CD4-positive, alpha-beta memory T cell (primary cell): ENCODE results near the gene UGGT2. TPM values are rescaled to one million over a fixed set of nuclear protein-coding genes. Genes with fewer than 3 reads are reported as not detected.

Experiments
- CTCF ChIA-PET: fragments of 350-600 bp; sonication (Branson Sonifier 250); formaldehyde crosslinking; loops from one replicate; lab custom pipeline; 2021; ENCODE audit warnings: inconsistent platforms; ENCODE audit not compliant: partially characterized antibody; lab: Charles Lee
- POLR2A ChIA-PET: fragments of 350-600 bp; sonication (Branson Sonifier 250); formaldehyde crosslinking; loops from one replicate; lab custom pipeline; 2021; ENCODE audit not compliant: partially characterized antibody; lab: Charles Lee
- DNase-seq, 5 donors: peaks; one replicate each; pipeline versions ENCODE4 v3.0.0 to v3.0.0-alpha.2; 2020 to 2022; ENCODE audit warnings: mixed read lengths in 1 of 5
- H3K27ac ChIP-seq: one replicate; pipeline ENCODE4 v1.7.0; 2013; ENCODE audit warnings: low read depth, low read length
- H3K27me3 ChIP-seq: 2 replicates; pipeline ENCODE4 v1.7.0; 2013; ENCODE audit warnings: mild to moderate bottlenecking, low read length, moderate library complexity; ENCODE audit not compliant: insufficient read depth
- H3K36me3 ChIP-seq: 2 replicates; pipeline ENCODE4 v1.7.0; 2013; ENCODE audit warnings: mild to moderate bottlenecking, low read length, moderate library complexity; ENCODE audit not compliant: insufficient read depth
- H3K4me1 ChIP-seq: 2 replicates; pipeline ENCODE4 v1.7.0; 2013; ENCODE audit warnings: mild to moderate bottlenecking, low read length, moderate library complexity; ENCODE audit not compliant: insufficient read depth
- H3K4me3 ChIP-seq, 2 donors: one replicate each; pipeline ENCODE4 v1.7.0; 2013; ENCODE audit warnings: low read length in 2 of 2, mild to moderate bottlenecking in 1 of 2
- H3K9me3 ChIP-seq, 2 donors: one replicate each; pipeline ENCODE4 v1.7.0; 2013; ENCODE audit warnings: low read length in 2 of 2, control low read depth in 1 of 2; ENCODE audit not compliant: control insufficient read depth in 1 of 2
- H3K27ac Mint-ChIP-seq, 7 donors: one replicate each; pipeline ENCODE4 v1.8.0; 2020 to 2021; ENCODE audit warnings: mixed read lengths in 7 of 7, mild to moderate bottlenecking in 6 of 7, inconsistent platforms in 3 of 7, moderate library complexity in 3 of 7
- H3K27me3 Mint-ChIP-seq, 2 donors: one replicate each; pipeline ENCODE4 v1.8.0; 2020 to 2021; ENCODE audit warnings: mixed read lengths in 2 of 2
- H3K36me3 Mint-ChIP-seq, 2 donors: one replicate each; pipeline ENCODE4 v1.8.0; 2020 to 2021; ENCODE audit warnings: mixed read lengths in 2 of 2, inconsistent platforms in 1 of 2, mild to moderate bottlenecking in 1 of 2
- H3K4me1 Mint-ChIP-seq, 4 donors: one replicate each; pipeline ENCODE4 v1.8.0; 2020 to 2021; ENCODE audit warnings: mixed read lengths in 4 of 4, mild to moderate bottlenecking in 1 of 4
- H3K4me3 Mint-ChIP-seq, 8 donors: one replicate each; pipeline ENCODE4 v1.8.0; 2020 to 2021; ENCODE audit warnings: mixed read lengths in 8 of 8, mild to moderate bottlenecking in 7 of 8, moderate library complexity in 6 of 8, inconsistent platforms in 3 of 8
- H3K9me3 Mint-ChIP-seq, 8 donors: one replicate each; pipeline ENCODE4 v1.8.0; 2020 to 2021; ENCODE audit warnings: mixed read lengths in 8 of 8, mild to moderate bottlenecking in 5 of 8, inconsistent platforms in 3 of 8, moderate library complexity in 1 of 8
- intact Hi-C: fragments of 100-400 bp; cut with micrococcal nuclease; formaldehyde crosslinking; loops from one replicate; pipeline ENCODE4 v1.15.1; 2023
- polyA plus RNA-seq, 2 donors: library from polyadenylated mRNA; unstranded; fragments of 300-500 nt; fragmentation: Illumina TruSeq; gene quantifications; one replicate each; pipeline ENCODE4 v1.2.3, GENCODE V29; 2021
- total RNA-seq, 2 experiments: library from RNA; stranded (reverse); gene quantifications; one replicate each; pipeline ENCODE4 v1.2.3, GENCODE V29; 2021

UGGT2 gene
- total and polyA plus RNA-seq, 4 experiments from 2014 or later, result not detected

DNA sequence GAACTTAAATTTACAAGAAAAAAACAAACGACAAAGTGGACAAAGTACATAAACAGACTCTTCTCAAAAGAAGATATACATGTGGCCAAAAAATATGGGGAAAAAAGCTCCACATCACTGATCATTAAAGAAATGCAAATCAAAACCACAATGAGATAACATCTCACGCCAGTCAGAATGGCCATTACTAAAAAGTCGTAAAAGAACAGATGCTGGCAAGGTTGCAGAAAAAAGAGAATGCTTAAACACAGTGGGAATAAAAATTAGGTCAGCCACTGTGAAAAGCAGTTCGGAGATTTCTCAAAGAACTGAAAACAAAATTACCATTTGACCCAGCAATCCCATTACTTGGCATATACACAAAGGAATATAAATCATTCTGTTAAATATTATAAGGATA lies 132.7 kb downstream of the UGGT2 start:
- Mint-ChIP-seq H3K4me1 (no peaks in the 10 kb centered on the region), H3K27me3 (no peaks in the 10 kb centered on the region), H3K27ac (no peak overlapping the region), H3K9me3 (peaks cover 0 to 3% (median 0%) of the 10 kb centered on the region in 8 donors), H3K36me3 (no peaks in the 10 kb centered on the region), H3K4me3 (no peak overlapping the region)
- no peaks in the 10 kb centered on the region for H3K36me3 ChIP-seq
- no peaks in the 10 kb centered on the region for H3K4me1 ChIP-seq
- no peak overlapping the region for H3K27ac ChIP-seq
- H3K4me3 ChIP-seq, result no peak overlapping the region
- CTCF ChIA-PET, result no interaction called here
- POLR2A ChIA-PET, result no interaction called here
- H3K27me3 ChIP-seq, result no peaks in the 10 kb centered on the region
- DNase-seq, result no peak
- H3K9me3 ChIP-seq, result no peaks in the 10 kb centered on the region
- intact Hi-C loops, result no loop called here

DNA sequence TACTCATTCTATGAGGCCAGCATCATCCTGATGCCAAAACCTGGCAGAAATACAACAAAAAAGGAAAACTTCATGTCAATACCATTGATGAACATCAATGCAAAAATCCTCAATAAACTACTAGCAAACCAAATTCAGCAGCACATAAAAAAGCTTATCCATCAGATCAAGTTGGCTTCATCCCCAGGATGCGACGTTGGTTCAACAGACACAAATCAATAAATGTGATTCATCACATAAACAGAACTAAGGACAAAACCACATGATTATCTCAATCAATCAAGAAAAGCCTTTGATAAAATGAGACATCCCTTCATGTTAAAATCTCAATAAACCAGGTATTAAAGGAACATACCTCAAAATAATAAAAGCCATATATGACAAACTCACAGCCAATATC lies 134.3 kb downstream of the UGGT2 start:
- Mint-ChIP-seq H3K27ac (no peak overlapping the region), H3K4me1 (no peaks in the 10 kb centered on the region), H3K27me3 (no peaks in the 10 kb centered on the region), H3K36me3 (no peaks in the 10 kb centered on the region), H3K4me3 (no peak overlapping the region), H3K9me3 (peaks cover 0 to 6% (median 0%) of the 10 kb centered on the region in 8 donors)
- no peak for DNase-seq
- no peaks in the 10 kb centered on the region for H3K36me3 ChIP-seq
- intact Hi-C loops, result no loop called here
- ChIA-PET POLR2A (no interaction called here), CTCF (no interaction called here)
- H3K27me3 ChIP-seq, result no peaks in the 10 kb centered on the region
- H3K4me3 ChIP-seq, result no peak overlapping the region
- H3K4me1 ChIP-seq, result no peaks in the 10 kb centered on the region
- no peaks in the 10 kb centered on the region for H3K9me3 ChIP-seq
- H3K27ac ChIP-seq, result no peak overlapping the region

DNA sequence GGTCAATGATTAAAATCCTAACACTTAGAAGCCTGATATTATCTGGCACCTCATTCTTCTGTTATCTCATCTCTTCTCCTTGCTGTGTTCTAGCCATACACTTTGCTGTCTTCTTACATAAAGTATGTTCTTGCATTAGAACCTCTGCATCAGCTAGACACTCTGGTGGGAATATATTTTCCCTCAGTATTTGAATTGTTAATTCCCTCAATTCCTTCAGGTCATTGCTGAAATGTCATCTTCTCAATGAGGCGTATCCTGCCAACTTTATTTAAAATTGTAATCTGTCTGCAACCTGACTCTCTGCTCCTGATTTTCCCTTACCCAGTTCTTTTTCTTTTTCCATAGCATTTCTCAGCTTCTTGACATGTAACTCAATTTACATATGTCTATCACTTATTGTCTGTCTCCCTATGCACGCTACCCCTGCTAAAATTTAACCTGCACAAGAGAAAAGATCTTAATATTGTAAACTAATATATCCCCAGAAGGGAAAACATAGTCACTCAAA lies 138.2 kb downstream of the UGGT2 start:
- Histone ChIP-seq H3K27me3 (no peaks in the 10 kb centered on the region), H3K9me3 (no peaks in the 10 kb centered on the region), H3K4me1 (no peaks in the 10 kb centered on the region), H3K36me3 (no peaks in the 10 kb centered on the region), H3K27ac (no peak overlapping the region), H3K4me3 (no peak overlapping the region)
- H3K27ac Mint-ChIP-seq, result no peak overlapping the region
- no peaks in the 10 kb centered on the region for H3K4me1 Mint-ChIP-seq
- CTCF ChIA-PET, result no interaction called here
- H3K36me3 Mint-ChIP-seq, result no peaks in the 10 kb centered on the region
- H3K9me3 Mint-ChIP-seq, result peaks cover 0 to 7% (median 5%) of the 10 kb centered on the region in 8 donors
- DNase-seq, result no peak
- no peaks in the 10 kb centered on the region for H3K27me3 Mint-ChIP-seq
- intact Hi-C loops, result no loop called here
- H3K4me3 Mint-ChIP-seq, result no peak overlapping the region
- POLR2A ChIA-PET, result no interaction called here

DNA sequence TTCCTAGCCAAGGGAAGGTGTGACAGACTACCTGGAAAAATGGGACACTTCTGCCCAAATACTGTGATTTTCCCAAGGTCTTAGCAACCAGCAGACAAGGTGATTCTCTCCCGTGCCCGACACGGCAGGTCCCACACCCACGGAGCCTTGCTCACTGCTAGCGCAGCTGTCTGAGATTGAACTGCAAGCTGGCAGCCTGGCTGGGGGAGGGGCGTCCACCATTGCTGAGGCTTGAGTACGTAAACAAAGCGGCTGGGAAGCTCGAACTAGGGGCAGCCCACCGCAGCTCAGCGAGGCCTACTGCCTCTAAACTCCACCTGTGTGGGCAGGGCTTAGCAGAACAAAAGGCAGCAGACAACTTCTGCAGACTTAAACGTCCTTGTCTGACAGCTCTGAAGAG lies 146.2 kb downstream of the UGGT2 start:
- Mint-ChIP-seq H3K27me3 (peaks cover 0 to 2% of the 10 kb centered on the region in 2 donors), H3K36me3 (no peaks in the 10 kb centered on the region), H3K27ac (no peak overlapping the region), H3K9me3 (peaks cover 0 to 13% (median 7%) of the 10 kb centered on the region in 8 donors), H3K4me3 (no peak overlapping the region), H3K4me1 (no peaks in the 10 kb centered on the region)
- no peaks in the 10 kb centered on the region for H3K9me3 ChIP-seq
- intact Hi-C loops, result no loop called here
- no peaks in the 10 kb centered on the region for H3K27me3 ChIP-seq
- no peak for DNase-seq
- POLR2A ChIA-PET, result no interaction called here
- CTCF ChIA-PET, result no interaction called here
- no peak overlapping the region for H3K4me3 ChIP-seq
- no peaks in the 10 kb centered on the region for H3K36me3 ChIP-seq
- H3K4me1 ChIP-seq, result no peaks in the 10 kb centered on the region
- H3K27ac ChIP-seq, result no peak overlapping the region

DNA sequence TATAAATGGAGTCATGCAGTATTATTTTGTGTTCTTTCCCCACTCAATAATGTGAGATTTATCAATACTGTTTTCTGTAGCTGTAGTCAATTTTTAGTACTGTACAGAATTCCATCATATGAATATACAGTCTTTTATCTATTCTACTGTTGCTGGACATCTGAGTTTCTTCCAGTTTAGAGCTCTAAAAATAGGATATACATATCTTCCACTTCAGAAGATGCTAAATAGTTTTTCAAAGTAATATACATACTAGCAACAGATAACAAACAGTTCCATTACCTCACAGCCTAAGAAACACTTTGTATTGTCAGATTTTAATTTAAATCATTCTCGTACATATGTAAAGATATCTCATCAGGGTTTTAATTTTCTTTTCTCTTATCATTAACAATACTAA lies 149.6 kb downstream of the UGGT2 start:
- Mint-ChIP-seq H3K36me3 (no peaks in the 10 kb centered on the region), H3K4me1 (no peaks in the 10 kb centered on the region), H3K9me3 (peaks cover 0 to 9% (median 4%) of the 10 kb centered on the region in 8 donors), H3K27ac (no peak overlapping the region), H3K4me3 (no peak overlapping the region), H3K27me3 (peaks cover 0 to 4% of the 10 kb centered on the region in 2 donors)
- no peaks in the 10 kb centered on the region for H3K4me1 ChIP-seq
- no peaks in the 10 kb centered on the region for H3K27me3 ChIP-seq
- no peak overlapping the region for H3K4me3 ChIP-seq
- no peaks in the 10 kb centered on the region for H3K36me3 ChIP-seq
- ChIA-PET POLR2A (no interaction called here), CTCF (interaction anchor here (1.1 kb wide), 1 partner anchor 10 kb away, joined by 3 read pairs; no protein-coding TSS in a partner anchor)
- DNase-seq, result no peak
- intact Hi-C loops, result no loop called here
- H3K27ac ChIP-seq, result no peak overlapping the region
- no peaks in the 10 kb centered on the region for H3K9me3 ChIP-seq

DNA sequence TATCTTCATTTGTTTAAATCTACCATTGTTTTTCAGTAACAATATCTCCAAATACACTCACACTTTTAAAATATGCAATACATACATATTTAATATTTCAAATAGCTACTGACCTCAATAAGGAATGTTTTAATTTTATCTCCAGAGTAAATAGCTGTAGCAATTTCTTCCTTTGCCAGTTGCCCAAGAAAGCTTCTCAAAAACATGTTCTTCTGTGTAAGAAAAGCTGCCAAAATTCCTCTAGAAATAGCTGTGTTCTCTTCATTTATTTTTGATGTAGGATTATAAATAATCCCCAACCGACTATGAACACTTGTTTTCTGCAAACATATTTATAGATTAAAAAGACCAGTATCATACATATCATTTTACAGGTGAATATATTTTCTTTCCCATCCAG lies 150.5 kb downstream of the UGGT2 start:
- Mint-ChIP-seq H3K4me1 (no peaks in the 10 kb centered on the region), H3K27ac (no peak overlapping the region), H3K27me3 (peaks cover 0 to 6% of the 10 kb centered on the region in 2 donors)

DNA sequence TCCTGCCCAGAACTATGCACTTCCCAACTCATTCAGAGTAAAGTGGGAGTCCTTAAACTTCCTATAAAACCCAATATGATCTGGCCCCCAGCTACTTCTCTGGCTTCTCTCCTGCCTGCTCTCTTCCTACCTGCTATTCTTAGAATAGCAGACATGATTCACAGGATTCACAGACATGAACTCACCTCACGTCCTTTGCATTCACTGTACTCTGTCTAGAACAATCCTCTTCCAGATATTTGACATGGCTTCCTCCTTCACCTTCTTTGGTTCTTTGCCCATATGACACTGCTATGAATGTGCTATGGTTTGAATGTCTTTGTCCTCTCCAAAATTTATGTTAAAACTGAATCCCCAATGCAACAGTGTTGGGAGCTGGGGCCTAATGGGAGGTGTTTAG lies 154.9 kb downstream of the UGGT2 start:
- no peak overlapping the region for H3K27ac Mint-ChIP-seq
- no peaks in the 10 kb centered on the region for H3K9me3 ChIP-seq
- H3K4me3 Mint-ChIP-seq, result no peak overlapping the region
- H3K27ac ChIP-seq, result no peak overlapping the region
- H3K36me3 ChIP-seq, result no peaks in the 10 kb centered on the region
- ChIA-PET CTCF (no interaction called here), POLR2A (no interaction called here)
- DNase-seq, result no peak
- H3K27me3 Mint-ChIP-seq, result peaks cover 3 to 7% of the 10 kb centered on the region in 2 donors
- H3K9me3 Mint-ChIP-seq, result peaks cover 0 to 2% (median 0%) of the 10 kb centered on the region in 8 donors
- H3K27me3 ChIP-seq, result no peaks in the 10 kb centered on the region
- H3K4me1 Mint-ChIP-seq, result no peaks in the 10 kb centered on the region
- no peak overlapping the region for H3K4me3 ChIP-seq
- H3K36me3 Mint-ChIP-seq, result no peaks in the 10 kb centered on the region
- no peaks in the 10 kb centered on the region for H3K4me1 ChIP-seq
- intact Hi-C loops, result no loop called here

More for the DNA sequence above, 150.5 kb downstream of the UGGT2 start:
- intact Hi-C loops, result no loop called here
- H3K9me3 ChIP-seq, result no peaks in the 10 kb centered on the region
- H3K36me3 ChIP-seq, result no peaks in the 10 kb centered on the region
- no peak for DNase-seq
- no peaks in the 10 kb centered on the region for H3K27me3 ChIP-seq
- no peak overlapping the region for H3K4me3 ChIP-seq
- ChIA-PET CTCF (interaction anchor here (1.0 kb wide), 1 partner anchor 12 kb away, joined by 3 read pairs; no protein-coding TSS in a partner anchor), POLR2A (no interaction called here)
- Mint-ChIP-seq H3K4me3 (no peak overlapping the region), H3K9me3 (peaks cover 0 to 4% (median under 1%) of the 10 kb centered on the region in 8 donors), H3K36me3 (no peaks in the 10 kb centered on the region)
- H3K27ac ChIP-seq, result no peak overlapping the region
- no peaks in the 10 kb centered on the region for H3K4me1 ChIP-seq
